ENCODE data around the gene LYPD3. TPM values are rescaled to one million over a fixed set of nuclear protein-coding genes. Genes with fewer than 3 reads are reported as not detected.

LYPD3 gene
- total and polyA plus RNA-seq, 4 donors, result 1.2 to 2.6 (median 1.6) TPM

DNA sequence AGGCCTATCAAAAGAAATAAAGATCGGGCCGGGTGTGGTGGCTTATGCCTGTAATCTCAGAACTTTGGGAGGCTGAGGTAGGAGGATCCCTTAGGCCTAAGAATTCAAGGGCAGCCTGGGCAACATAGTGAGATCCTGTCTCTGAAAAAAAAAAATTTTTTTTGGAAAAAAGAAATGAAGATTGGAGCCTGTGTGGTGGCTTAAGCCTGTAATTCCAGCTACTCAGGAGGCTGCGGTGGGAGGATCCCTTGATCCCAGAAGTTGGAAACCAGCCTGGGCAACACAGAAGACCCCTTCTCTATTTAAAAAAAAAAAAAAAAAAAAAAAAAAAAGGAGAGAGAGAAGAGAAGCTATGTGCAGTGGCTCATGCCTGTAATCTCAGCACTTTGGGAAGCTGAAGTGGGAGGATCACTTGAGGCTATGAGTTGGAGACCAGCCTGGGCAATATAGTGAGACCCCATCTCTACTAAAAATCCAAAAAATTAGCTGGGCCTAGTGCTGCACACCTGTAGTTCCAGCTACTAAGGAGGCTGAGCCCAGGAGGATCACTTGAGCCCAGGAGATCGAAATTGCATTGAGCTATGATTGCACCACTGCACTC lies 14.7 kb upstream of the LYPD3 start:
- intact Hi-C loops (cut with DNase I), result loop anchor here in 1 of 2 donors (2.0 kb wide), 1 partner anchor 21 kb away; no protein-coding TSS in a partner anchor
- ATAC-seq (ENCODE audit: low FRiP score) (no peak), DNase-seq (no peak)
- no peaks in the 10 kb centered on the region for H3K36me3 ChIP-seq (ENCODE audit: control insufficient read depth in 1 of 2, insufficient read depth in 2 of 2, low read length in 1 of 2)
- H3K27me3 ChIP-seq (ENCODE audit: control insufficient read depth in 1 of 2, insufficient read depth in 2 of 2, low read length in 1 of 2), result no peaks in the 10 kb centered on the region
- WGBS, 2 donors, result 95 to 96% methylated on average over 4 of the region's 4 CpGs
- no peak overlapping the region for H3K27ac ChIP-seq (ENCODE audit: low read depth in 1 of 2, low read length in 2 of 2)
- no peaks in the 10 kb centered on the region for H3K4me1 ChIP-seq (ENCODE audit: control insufficient read depth in 1 of 2, insufficient read depth in 2 of 2, low read length in 2 of 2)
- no peak overlapping the region for H3K4me3 ChIP-seq (ENCODE audit: low read length in 2 of 2)
- no peaks in the 10 kb centered on the region for H3K9me3 ChIP-seq (ENCODE audit: control insufficient read depth, low read length)

DNA sequence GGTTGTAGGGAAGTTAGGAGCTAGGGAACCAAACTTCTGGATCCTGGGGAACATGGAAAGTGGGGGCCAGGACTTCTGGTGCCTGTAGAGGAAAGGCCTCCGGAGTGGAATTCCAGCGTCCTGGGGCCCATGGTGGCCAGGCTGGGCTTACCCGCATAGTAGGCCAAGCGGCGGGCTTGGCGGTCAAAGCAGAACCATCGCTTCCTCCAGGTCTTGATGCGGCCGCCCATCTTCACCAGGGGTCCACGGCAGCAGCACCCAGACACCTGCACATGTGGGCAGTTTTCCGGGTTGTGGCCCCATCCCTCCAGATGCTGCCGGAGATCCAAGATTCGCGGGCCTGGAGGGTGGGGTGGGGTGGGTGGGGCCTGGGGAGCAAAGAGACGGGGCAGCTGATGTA lies 13.8 kb upstream of the LYPD3 start:
- Histone ChIP-seq H3K27ac (ENCODE audit: low read depth in 1 of 2, low read length in 2 of 2) (no peak overlapping the region), H3K36me3 (ENCODE audit: control insufficient read depth in 1 of 2, insufficient read depth in 2 of 2, low read length in 1 of 2) (no peaks in the 10 kb centered on the region), H3K9me3 (ENCODE audit: control insufficient read depth, low read length) (no peaks in the 10 kb centered on the region), H3K27me3 (ENCODE audit: control insufficient read depth in 1 of 2, insufficient read depth in 2 of 2, low read length in 1 of 2) (no peaks in the 10 kb centered on the region), H3K4me1 (ENCODE audit: control insufficient read depth in 1 of 2, insufficient read depth in 2 of 2, low read length in 2 of 2) (no peaks in the 10 kb centered on the region), H3K4me3 (ENCODE audit: low read length in 2 of 2) (no peak overlapping the region)
- WGBS, 2 donors, result 90 to 91% methylated on average over 15 of the region's 15 CpGs
- DNase-seq, result no peak
- ATAC-seq (ENCODE audit: low FRiP score), result no peak
- intact Hi-C loops (cut with DNase I), result loop anchor here in 1 of 2 donors (2.0 kb wide), 1 partner anchor 22 kb away; no protein-coding TSS in a partner anchor

DNA sequence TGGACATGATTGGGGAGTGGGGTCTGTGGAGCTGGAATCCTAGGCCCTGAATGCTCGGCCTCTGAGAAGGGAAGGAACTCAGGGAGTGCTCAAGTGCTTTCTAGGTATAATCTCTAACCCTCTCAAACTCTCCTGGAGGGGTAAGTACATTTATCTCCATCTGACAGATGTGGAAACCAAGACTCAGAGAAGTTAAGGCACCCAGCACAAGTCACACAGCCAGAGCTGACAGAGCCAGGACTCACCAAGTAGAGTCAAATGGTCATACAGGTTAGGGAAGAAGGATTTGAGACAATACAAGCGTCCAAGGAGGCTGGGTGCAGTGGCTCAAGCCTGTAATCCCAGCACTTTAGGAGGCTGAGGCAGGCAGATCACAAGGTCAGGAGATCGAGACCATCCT lies 12.9 kb upstream of the LYPD3 start:
- no peak for DNase-seq
- 93 to 96% methylated on average over 3 of the region's 3 CpGs for WGBS, 2 donors
- H3K27ac ChIP-seq (ENCODE audit: low read depth in 1 of 2, low read length in 2 of 2), result no peak overlapping the region
- H3K27me3 ChIP-seq (ENCODE audit: control insufficient read depth in 1 of 2, insufficient read depth in 2 of 2, low read length in 1 of 2), result no peaks in the 10 kb centered on the region
- no peaks in the 10 kb centered on the region for H3K4me1 ChIP-seq (ENCODE audit: control insufficient read depth in 1 of 2, insufficient read depth in 2 of 2, low read length in 2 of 2)
- H3K36me3 ChIP-seq (ENCODE audit: control insufficient read depth in 1 of 2, insufficient read depth in 2 of 2, low read length in 1 of 2), result no peaks in the 10 kb centered on the region
- no peak overlapping the region for H3K4me3 ChIP-seq (ENCODE audit: low read length in 2 of 2)
- no peaks in the 10 kb centered on the region for H3K9me3 ChIP-seq (ENCODE audit: control insufficient read depth, low read length)
- intact Hi-C loops (cut with DNase I), result loop anchor here in 1 of 2 donors (2.0 kb wide), 1 partner anchor 22 kb away; no protein-coding TSS in a partner anchor
- ATAC-seq (ENCODE audit: low FRiP score), result no peak

DNA sequence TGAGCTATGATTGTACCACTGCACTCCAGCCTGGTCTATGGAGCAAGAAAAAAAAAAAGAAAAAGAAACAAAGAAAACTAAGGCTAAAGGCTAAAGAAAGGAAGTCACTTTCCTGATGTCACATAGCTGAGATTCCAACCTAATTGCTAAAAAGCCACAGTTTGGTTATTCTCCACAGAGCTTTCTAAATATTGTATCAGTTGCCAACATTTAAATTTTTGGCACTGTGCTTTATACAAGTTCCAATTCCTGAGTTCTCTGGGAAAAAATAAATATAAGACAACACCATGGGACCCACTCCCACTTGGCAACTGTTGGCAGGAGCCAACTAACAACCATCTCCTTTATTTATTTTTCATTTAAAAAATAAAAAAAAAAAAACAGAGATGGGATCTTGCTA lies 11.2 kb upstream of the LYPD3 start:
- Histone ChIP-seq H3K27ac (ENCODE audit: low read depth in 1 of 2, low read length in 2 of 2) (no peak overlapping the region), H3K4me1 (ENCODE audit: control insufficient read depth in 1 of 2, insufficient read depth in 2 of 2, low read length in 2 of 2) (no peaks in the 10 kb centered on the region), H3K9me3 (ENCODE audit: control insufficient read depth, low read length) (no peaks in the 10 kb centered on the region), H3K36me3 (ENCODE audit: control insufficient read depth in 1 of 2, insufficient read depth in 2 of 2, low read length in 1 of 2) (no peaks in the 10 kb centered on the region), H3K4me3 (ENCODE audit: low read length in 2 of 2) (no peak overlapping the region), H3K27me3 (ENCODE audit: control insufficient read depth in 1 of 2, insufficient read depth in 2 of 2, low read length in 1 of 2) (no peaks in the 10 kb centered on the region)
- DNase-seq, result no peak
- ATAC-seq (ENCODE audit: low FRiP score), result no peak
- intact Hi-C loops (cut with DNase I), result no loop called here

DNA sequence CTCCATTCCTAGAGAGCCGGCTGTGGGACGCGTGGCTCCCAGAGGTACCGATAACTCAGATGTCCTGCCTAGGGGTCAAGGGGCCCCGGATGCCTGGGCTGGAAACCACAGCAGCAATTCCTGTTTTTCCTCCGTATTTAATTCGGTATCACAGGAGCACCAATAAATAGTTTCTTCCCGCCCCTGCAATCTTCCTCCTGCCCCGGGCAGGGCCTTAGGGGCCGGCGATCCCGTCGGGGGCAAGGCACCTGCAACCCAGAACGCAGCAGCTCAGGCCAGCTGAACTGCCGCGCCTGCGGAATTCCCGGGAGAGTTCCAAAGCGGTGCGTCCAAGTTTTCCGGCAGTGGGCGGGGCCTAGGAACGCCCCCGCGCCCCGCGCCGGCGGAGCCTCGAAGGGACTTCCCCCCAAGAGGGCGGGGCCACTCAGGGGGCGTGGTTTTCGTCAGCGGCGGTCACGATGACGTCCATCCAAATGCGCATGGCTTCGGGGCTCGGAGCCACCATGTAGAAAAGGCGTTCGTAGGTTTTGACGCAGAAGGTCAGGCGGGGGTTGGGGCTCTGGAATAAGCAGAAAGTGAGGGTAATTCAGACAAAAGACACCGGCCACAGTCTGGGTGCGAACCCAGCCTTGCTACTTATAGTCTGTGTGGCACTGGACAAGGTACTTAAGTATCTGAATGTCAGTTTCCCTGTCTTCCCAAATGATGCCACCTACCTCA lies 9.7 kb upstream of the LYPD3 start:
- no peaks in the 10 kb centered on the region for H3K36me3 ChIP-seq (ENCODE audit: control insufficient read depth in 1 of 2, insufficient read depth in 2 of 2, low read length in 1 of 2)
- intact Hi-C loops (cut with DNase I), result loop anchor here in 1 of 2 donors (1.0 kb wide), 1 partner anchor 11 kb away; no protein-coding TSS in a partner anchor
- peak overlapping the region in 1 of 2 donors; percentile 11 for H3K27ac ChIP-seq (ENCODE audit: low read depth in 1 of 2, low read length in 2 of 2)
- H3K4me1 ChIP-seq (ENCODE audit: control insufficient read depth in 1 of 2, insufficient read depth in 2 of 2, low read length in 2 of 2), result no peaks in the 10 kb centered on the region
- no peak overlapping the region for H3K4me3 ChIP-seq (ENCODE audit: low read length in 2 of 2)
- DNase-seq (peak; percentile 97 to 99), ATAC-seq (ENCODE audit: low FRiP score) (peak; percentile 95)
- 2% methylated on average over 46 of the region's 46 CpGs for WGBS, 2 donors
- no peaks in the 10 kb centered on the region for H3K27me3 ChIP-seq (ENCODE audit: control insufficient read depth in 1 of 2, insufficient read depth in 2 of 2, low read length in 1 of 2)
- H3K9me3 ChIP-seq (ENCODE audit: control insufficient read depth, low read length), result no peaks in the 10 kb centered on the region

DNA sequence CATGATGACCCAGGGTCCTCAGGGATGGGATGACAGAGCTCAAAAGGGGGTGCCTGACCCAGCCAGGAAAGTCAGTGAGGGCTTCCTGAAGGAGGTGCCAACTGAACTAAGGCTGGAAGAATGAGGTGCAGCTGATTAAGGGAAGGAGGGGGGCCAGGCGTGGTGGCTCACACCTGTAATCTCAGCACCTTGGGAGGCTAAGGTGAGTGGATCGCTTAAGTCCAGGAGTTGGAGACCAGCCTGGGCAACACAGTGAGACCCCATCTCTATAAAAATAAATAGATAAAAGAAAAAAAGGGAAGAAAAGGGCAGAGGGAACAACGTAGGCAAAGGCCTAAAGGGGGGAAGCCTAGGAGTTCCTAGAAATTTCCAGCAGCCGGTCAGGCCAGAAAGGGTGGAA lies 9.1 kb upstream of the LYPD3 start:
- WGBS, 2 donors, result 73 to 75% methylated on average over 4 of the region's 4 CpGs
- H3K9me3 ChIP-seq (ENCODE audit: control insufficient read depth, low read length), result no peaks in the 10 kb centered on the region
- no peaks in the 10 kb centered on the region for H3K27me3 ChIP-seq (ENCODE audit: control insufficient read depth in 1 of 2, insufficient read depth in 2 of 2, low read length in 1 of 2)
- ATAC-seq (ENCODE audit: low FRiP score) (no peak), DNase-seq (no peak)
- H3K4me1 ChIP-seq (ENCODE audit: control insufficient read depth in 1 of 2, insufficient read depth in 2 of 2, low read length in 2 of 2), result no peaks in the 10 kb centered on the region
- H3K27ac ChIP-seq (ENCODE audit: low read depth in 1 of 2, low read length in 2 of 2), result no peak overlapping the region
- intact Hi-C loops (cut with DNase I), result loop anchor here in 1 of 2 donors (1.0 kb wide), 1 partner anchor 10 kb away; no protein-coding TSS in a partner anchor
- H3K4me3 ChIP-seq (ENCODE audit: low read length in 2 of 2), result no peak overlapping the region
- H3K36me3 ChIP-seq (ENCODE audit: control insufficient read depth in 1 of 2, insufficient read depth in 2 of 2, low read length in 1 of 2), result no peaks in the 10 kb centered on the region

DNA sequence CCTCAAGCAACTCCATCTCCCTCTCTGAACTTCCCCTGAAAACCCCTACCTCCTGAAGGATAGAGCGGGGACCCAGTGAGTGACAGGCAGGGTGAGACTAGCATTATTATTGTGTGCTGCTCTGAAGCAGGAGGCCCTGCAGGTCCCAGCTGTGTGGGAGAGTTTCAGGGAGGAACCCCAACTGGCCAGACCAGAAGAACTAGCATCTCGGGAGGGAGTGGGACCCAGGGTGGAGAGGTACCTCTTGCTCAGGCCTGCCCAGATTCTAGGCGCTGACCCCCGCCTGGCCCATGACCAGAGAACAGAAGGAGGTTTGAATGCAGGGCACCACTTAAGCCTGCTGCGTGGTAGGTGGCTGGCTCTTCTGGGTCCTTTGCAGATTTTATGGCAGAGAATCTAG lies 5.7 kb upstream of the LYPD3 start:
- Histone ChIP-seq H3K36me3 (ENCODE audit: control insufficient read depth in 1 of 2, insufficient read depth in 2 of 2, low read length in 1 of 2) (no peaks in the 10 kb centered on the region), H3K27me3 (ENCODE audit: control insufficient read depth in 1 of 2, insufficient read depth in 2 of 2, low read length in 1 of 2) (no peaks in the 10 kb centered on the region), H3K4me1 (ENCODE audit: control insufficient read depth in 1 of 2, insufficient read depth in 2 of 2, low read length in 2 of 2) (no peaks in the 10 kb centered on the region), H3K27ac (ENCODE audit: low read depth in 1 of 2, low read length in 2 of 2) (no peak overlapping the region), H3K9me3 (ENCODE audit: control insufficient read depth, low read length) (no peaks in the 10 kb centered on the region), H3K4me3 (ENCODE audit: low read length in 2 of 2) (no peak overlapping the region)
- intact Hi-C loops (cut with DNase I), result no loop called here
- WGBS, 2 donors, result 86 to 90% methylated on average over 5 of the region's 5 CpGs
- ATAC-seq (ENCODE audit: low FRiP score) (no peak), DNase-seq (no peak)

DNA sequence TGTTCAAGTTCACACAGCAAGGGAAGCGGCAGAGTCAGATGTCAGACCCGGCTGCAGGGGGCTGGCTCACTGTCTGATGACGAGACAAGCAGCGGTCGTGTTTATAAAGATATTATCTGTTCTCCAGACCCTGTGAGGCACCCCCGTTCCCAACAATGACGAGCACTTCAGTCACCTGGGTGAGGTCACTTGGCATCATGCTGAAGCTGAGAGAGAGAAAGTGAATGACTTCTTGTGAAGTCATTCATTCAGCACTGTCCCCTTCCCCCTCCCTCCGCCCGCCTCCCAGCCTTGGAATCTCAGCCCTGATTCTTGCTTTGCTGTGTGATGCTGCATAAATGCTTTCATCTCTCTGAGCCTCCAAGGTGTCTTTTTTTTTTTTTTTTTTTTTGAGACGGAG lies 4.9 kb upstream of the LYPD3 start:
- DNase-seq (no peak), ATAC-seq (ENCODE audit: low FRiP score) (no peak)
- no peak overlapping the region for H3K4me3 ChIP-seq (ENCODE audit: low read length in 2 of 2)
- no peaks in the 10 kb centered on the region for H3K36me3 ChIP-seq (ENCODE audit: control insufficient read depth in 1 of 2, insufficient read depth in 2 of 2, low read length in 1 of 2)
- no peak overlapping the region for H3K27ac ChIP-seq (ENCODE audit: low read depth in 1 of 2, low read length in 2 of 2)
- H3K27me3 ChIP-seq (ENCODE audit: control insufficient read depth in 1 of 2, insufficient read depth in 2 of 2, low read length in 1 of 2), result no peaks in the 10 kb centered on the region
- H3K9me3 ChIP-seq (ENCODE audit: control insufficient read depth, low read length), result no peaks in the 10 kb centered on the region
- WGBS, 2 donors, result 77 to 81% methylated on average over 10 of the region's 10 CpGs
- no peaks in the 10 kb centered on the region for H3K4me1 ChIP-seq (ENCODE audit: control insufficient read depth in 1 of 2, insufficient read depth in 2 of 2, low read length in 2 of 2)
- intact Hi-C loops (cut with DNase I), result no loop called here

DNA sequence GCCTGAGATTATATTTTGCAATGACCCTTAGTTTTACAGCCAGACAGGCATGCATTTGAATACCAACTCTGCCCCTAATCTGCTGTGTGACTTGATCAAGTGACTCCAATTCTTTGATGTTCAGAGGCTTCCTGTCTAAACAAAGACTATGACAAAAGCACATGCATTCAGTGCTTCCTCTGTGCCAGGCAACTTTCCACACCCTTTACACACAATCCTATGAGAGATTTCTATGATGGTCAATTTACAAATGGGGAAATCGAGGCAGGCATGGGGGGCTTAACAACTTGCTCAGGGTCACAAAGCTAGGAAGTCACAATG lies 3.7 kb upstream of the LYPD3 start:
- H3K27me3 ChIP-seq (ENCODE audit: control insufficient read depth in 1 of 2, insufficient read depth in 2 of 2, low read length in 1 of 2), result no peaks in the 10 kb centered on the region
- no peaks in the 10 kb centered on the region for H3K4me1 ChIP-seq (ENCODE audit: control insufficient read depth in 1 of 2, insufficient read depth in 2 of 2, low read length in 2 of 2)
- intact Hi-C loops (cut with DNase I), result no loop called here
- H3K36me3 ChIP-seq (ENCODE audit: control insufficient read depth in 1 of 2, insufficient read depth in 2 of 2, low read length in 1 of 2), result no peaks in the 10 kb centered on the region
- DNase-seq (no peak), ATAC-seq (ENCODE audit: low FRiP score) (no peak)
- WGBS, 2 donors, result 78 to 85% methylated on average over 1 of the region's 1 CpG
- no peaks in the 10 kb centered on the region for H3K9me3 ChIP-seq (ENCODE audit: control insufficient read depth, low read length)
- no peak overlapping the region for H3K27ac ChIP-seq (ENCODE audit: low read depth in 1 of 2, low read length in 2 of 2)
- H3K4me3 ChIP-seq (ENCODE audit: low read length in 2 of 2), result no peak overlapping the region
